Activated CD4-positive, alpha-beta T cell treated with anti-CD3 and anti-CD28 coated beads for 36 hours (primary cell): ENCODE measurements around the gene KRTAP4-8. TPM values are rescaled to one million over a fixed set of nuclear protein-coding genes. Genes with fewer than 3 reads are reported as not detected.
"Not testable (repeated sequence)": the region's sequence is repeated elsewhere in the genome, so short reads cannot be mapped to it uniquely, and the experiment has no call there.

Experiments
- ATAC-seq: fragments of 200-7000 bp; cut with Tn5 transposase; one replicate; pipeline ENCODE4 v1.10.0; 2021; ENCODE audit warnings: mild to moderate bottlenecking, moderate library complexity
- CTCF ChIA-PET: fragments of 350-600 bp; sonication (Branson Sonifier 250); formaldehyde crosslinking; loops from one replicate; lab custom pipeline; 2021; ENCODE audit warnings: antibody characterized with exemption; lab: Charles Lee
- POLR2A ChIA-PET: fragments of 350-600 bp; sonication (Branson Sonifier 250); formaldehyde crosslinking; loops from one replicate; lab custom pipeline; 2021; ENCODE audit warnings: antibody characterized with exemption, inconsistent platforms; lab: Charles Lee
- DNase-seq: peaks from one replicate; pipeline ENCODE4 v3.0.0-alpha.2; 2020
- H3K27ac Mint-ChIP-seq: one replicate; pipeline ENCODE4 v1.8.0; 2021; ENCODE audit warnings: mixed read lengths
- H3K27me3 Mint-ChIP-seq: one replicate; pipeline ENCODE4 v1.8.0; 2021; ENCODE audit warnings: mixed read lengths
- H3K36me3 Mint-ChIP-seq: one replicate; pipeline ENCODE4 v1.8.0; 2021; ENCODE audit warnings: low read depth, mixed read lengths
- H3K4me1 Mint-ChIP-seq: one replicate; pipeline ENCODE4 v1.8.0; 2021; ENCODE audit warnings: mixed read lengths
- H3K4me3 Mint-ChIP-seq: one replicate; pipeline ENCODE4 v1.8.0; 2021; ENCODE audit warnings: mild to moderate bottlenecking, moderate library complexity, mixed read lengths
- H3K9me3 Mint-ChIP-seq: one replicate; pipeline ENCODE4 v1.8.0; 2021; ENCODE audit warnings: low read depth, mixed read lengths
- intact Hi-C, 2 experiments: fragments of 100-400 bp; cut with DNase I in 1 of 2; cut with micrococcal nuclease in 1 of 2; formaldehyde crosslinking; loops; one replicate each; pipeline versions ENCODE4 v1.14.2 to v1.15.1; 2022 to 2024; cut with DNase I, micrococcal nuclease
- total RNA-seq, 2 experiments: library from RNA; stranded (reverse); gene quantifications; one replicate each; pipeline ENCODE4 v1.2.3, GENCODE V29; 2021

Gene KRTAP4-8
- not detected for total RNA-seq

- intact Hi-C loops = no loop called here
- Mint-ChIP-seq H3K4me1 (peaks cover 8% of the 10 kb centered on the region), H3K9me3 (peaks cover under 1% of the 10 kb centered on the region), H3K27me3 (peaks cover 8% of the 10 kb centered on the region), H3K27ac (no peak within 1 kb of the TSS), H3K4me3 (no peak within 1 kb of the TSS), H3K36me3 (no peaks in the 10 kb centered on the region)
- ChIA-PET POLR2A (no interaction called here), CTCF (no interaction called here)
- ATAC-seq (no peak), DNase-seq (no peak)
Observed at GRCh38 chr17:41098042-41098441, at the start of gene KRTAP4-8. Gene KRTAP4-8 (minus strand): TSS chr17:41098142. CDS start chr17:41098084, 58 bp downstream.

DNA sequence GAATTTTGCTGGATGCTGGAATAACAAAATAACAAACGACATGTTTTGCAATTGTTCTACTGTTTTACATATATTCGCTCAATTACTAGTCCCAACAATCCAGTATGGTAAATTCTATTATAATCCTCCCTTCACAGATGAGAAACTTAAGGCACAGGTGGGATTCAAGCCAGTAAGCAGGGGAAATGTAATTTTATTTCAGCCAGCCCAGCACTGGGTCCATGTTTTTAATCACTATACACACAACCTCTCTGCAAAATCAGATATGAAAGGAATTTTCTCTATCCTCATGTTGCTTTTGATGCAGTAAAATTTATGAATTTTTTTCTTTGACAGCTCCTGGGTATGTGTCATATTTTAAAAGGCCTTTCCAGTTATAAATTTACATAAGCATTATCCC lies 47.3 kb upstream of the KRTAP4-8 start:
- ATAC-seq (no peak), DNase-seq (no peak)
- Mint-ChIP-seq H3K27me3 (peaks cover 3% of the 10 kb centered on the region), H3K4me3 (no peak overlapping the region), H3K27ac (no peak overlapping the region), H3K9me3 (peaks cover 17% of the 10 kb centered on the region), H3K36me3 (peaks cover 2% of the 10 kb centered on the region), H3K4me1 (no peaks in the 10 kb centered on the region)
- POLR2A ChIA-PET = no interaction called here
- intact Hi-C loops = no loop called here
- CTCF ChIA-PET = interaction anchor here (1.1 kb wide), 1 partner anchor 38 kb away, joined by 3 read pairs; no protein-coding TSS in a partner anchor

GRCh38 chr17:41144846-41145245 lies 46.9 kb upstream of the KRTAP4-8 start:
- CTCF ChIA-PET = no interaction called here
- no peak overlapping the region for H3K27ac Mint-ChIP-seq

GRCh38 chr17:41141361-41141760 lies 43.4 kb upstream of the KRTAP4-8 start:
- Mint-ChIP-seq H3K27me3 (peaks cover 2% of the 10 kb centered on the region), H3K4me1 (no peaks in the 10 kb centered on the region), H3K4me3 (no peak overlapping the region), H3K36me3 (peaks cover 2% of the 10 kb centered on the region), H3K27ac (no peak overlapping the region), H3K9me3 (peaks cover 20% of the 10 kb centered on the region)
- no peak for ATAC-seq
- DNase-seq = no peak
- ChIA-PET POLR2A (interaction anchor here (0.9 kb wide), 1 partner anchor 12 kb away, joined by 3 read pairs; no protein-coding TSS in a partner anchor), CTCF (interaction anchor here (0.8 to 1.1 kb wide), 2 partner anchors 181 to 524 kb away, joined by 3 read pairs; no protein-coding TSS in a partner anchor)
- intact Hi-C loops = loop anchor here in 1 of 2 experiments (2.0 kb wide), 1 partner anchor 57 kb away; the partner anchor contains the start of gene KRTAP4-7

More at GRCh38 chr17:41144846-41145245, 46.9 kb upstream of the KRTAP4-8 start:
- Mint-ChIP-seq H3K4me1 (no peaks in the 10 kb centered on the region), H3K27me3 (peaks cover 3% of the 10 kb centered on the region), H3K36me3 (peaks cover 2% of the 10 kb centered on the region), H3K4me3 (no peak overlapping the region), H3K9me3 (peaks cover 17% of the 10 kb centered on the region)
- no peak for DNase-seq
- POLR2A ChIA-PET = no interaction called here
- intact Hi-C loops = no loop called here
- ATAC-seq = no peak

- intact Hi-C loops = loop anchor here in 1 of 2 experiments (2.0 kb wide), 1 partner anchor 56 kb away; the partner anchor contains the start of gene KRTAP4-7
- ATAC-seq = no peak
- no peak within 1 kb of the TSS for H3K27ac Mint-ChIP-seq
Observed at GRCh38 chr17:41140360-41141131, 42.6 kb upstream of the KRTAP4-8 start, which contains the start of gene KRTAP4-6. Gene KRTAP4-6 (minus strand): TSS chr17:41140544. CDS start chr17:41140487, 57 bp downstream.

DNA sequence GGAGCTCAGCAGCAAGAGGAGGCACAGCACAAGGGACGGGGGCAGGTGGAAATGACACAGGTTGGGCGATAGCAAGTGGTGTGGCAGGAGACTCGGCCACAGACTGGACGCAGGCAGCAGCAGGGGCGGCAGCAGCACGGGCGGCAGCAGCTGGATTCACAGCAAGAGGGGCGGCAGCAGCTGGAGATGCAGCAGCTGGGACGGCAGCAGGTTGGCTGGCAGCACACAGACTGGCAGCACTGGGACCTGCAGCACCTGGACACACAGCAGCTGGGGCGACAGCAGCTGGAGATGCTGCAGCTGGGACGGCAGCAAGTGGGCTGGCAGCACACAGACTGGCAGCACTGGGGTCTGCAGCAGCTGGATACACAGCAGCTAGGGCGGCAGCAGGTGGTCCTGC lies 41.9 kb upstream of the KRTAP4-8 start:
- DNase-seq, H3K27me3 Mint-ChIP-seq, H3K4me1 Mint-ChIP-seq, H3K36me3 Mint-ChIP-seq, H3K27ac Mint-ChIP-seq, POLR2A ChIA-PET, ATAC-seq, H3K4me3 Mint-ChIP-seq, CTCF ChIA-PET: not testable (repeated sequence)
- H3K9me3 Mint-ChIP-seq = peaks cover 20% of the 10 kb centered on the region
- intact Hi-C loops = loop anchor here in 1 of 2 experiments (2.0 kb wide), 1 partner anchor 55 kb away; the partner anchor contains the start of gene KRTAP4-7

More at GRCh38 chr17:41140360-41141131, 42.6 kb upstream of the KRTAP4-8 start, which contains the start of gene KRTAP4-6:
- Mint-ChIP-seq H3K4me1 (no peaks in the 10 kb centered on the region), H3K4me3 (no peak within 1 kb of the TSS), H3K27me3 (peaks cover 2% of the 10 kb centered on the region), H3K36me3 (peaks cover 2% of the 10 kb centered on the region), H3K9me3 (peaks cover 20% of the 10 kb centered on the region)
- POLR2A ChIA-PET = interaction anchor here (0.9 kb wide), 1 partner anchor 11 kb away, joined by 3 read pairs; no protein-coding TSS in a partner anchor
- CTCF ChIA-PET = no interaction called here
- no peak for DNase-seq

DNA sequence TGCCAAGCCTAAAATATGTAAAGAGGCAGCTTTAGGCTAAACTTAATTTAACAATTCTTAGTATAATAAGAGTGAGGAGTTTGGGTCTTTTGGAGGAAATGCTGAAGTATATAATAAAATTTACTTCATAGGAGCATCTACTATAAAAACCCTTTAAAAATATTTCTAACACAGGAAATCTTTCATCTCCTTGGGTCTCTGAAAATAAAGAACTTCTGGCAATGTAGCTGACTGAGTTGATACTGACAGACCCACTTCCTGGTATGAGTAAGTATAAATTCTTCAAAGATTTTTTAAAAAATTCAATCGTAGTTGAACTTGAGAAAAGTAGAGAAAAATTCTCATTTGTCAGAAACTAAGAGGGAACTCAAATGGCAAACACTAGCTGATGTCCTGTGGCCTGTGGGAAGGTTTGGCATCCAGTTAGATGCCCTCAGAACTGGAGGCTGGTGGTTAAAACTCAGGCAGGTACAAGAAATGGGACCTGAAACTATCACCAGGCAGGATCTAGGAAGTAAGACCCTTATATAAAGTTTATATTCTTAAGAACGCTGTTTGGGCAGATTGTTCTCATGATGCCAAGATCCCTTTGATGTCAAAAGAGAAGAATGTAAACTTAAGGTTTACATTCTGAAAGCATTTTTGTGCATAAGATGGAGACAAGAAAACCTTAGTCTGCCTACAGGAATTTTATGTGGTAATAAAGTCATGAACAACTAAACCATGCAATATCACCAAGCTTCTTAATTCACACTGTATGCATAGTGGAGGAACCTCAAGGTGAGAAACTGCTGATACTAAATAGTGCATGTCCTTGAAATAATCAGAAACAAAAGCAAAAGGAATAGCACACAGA lies 36.2 kb upstream of the KRTAP4-8 start:
- no peaks in the 10 kb centered on the region for H3K9me3 Mint-ChIP-seq
- no peak overlapping the region for H3K4me3 Mint-ChIP-seq
- no peaks in the 10 kb centered on the region for H3K27me3 Mint-ChIP-seq
- ATAC-seq = no peak
- ChIA-PET POLR2A (interaction anchor here (0.7 kb wide), 1 partner anchor 617 kb away, joined by 4 read pairs; no protein-coding TSS in a partner anchor), CTCF (interaction anchor here (0.5 to 1.8 kb wide), 3 partner anchors 17 to 692 kb away, joined by 3 to 8 read pairs (median 3); no protein-coding TSS in a partner anchor)
- intact Hi-C loops = no loop called here
- DNase-seq = no peak
- H3K4me1 Mint-ChIP-seq = peaks cover 26% of the 10 kb centered on the region
- no peaks in the 10 kb centered on the region for H3K36me3 Mint-ChIP-seq
- H3K27ac Mint-ChIP-seq = no peak overlapping the region

DNA sequence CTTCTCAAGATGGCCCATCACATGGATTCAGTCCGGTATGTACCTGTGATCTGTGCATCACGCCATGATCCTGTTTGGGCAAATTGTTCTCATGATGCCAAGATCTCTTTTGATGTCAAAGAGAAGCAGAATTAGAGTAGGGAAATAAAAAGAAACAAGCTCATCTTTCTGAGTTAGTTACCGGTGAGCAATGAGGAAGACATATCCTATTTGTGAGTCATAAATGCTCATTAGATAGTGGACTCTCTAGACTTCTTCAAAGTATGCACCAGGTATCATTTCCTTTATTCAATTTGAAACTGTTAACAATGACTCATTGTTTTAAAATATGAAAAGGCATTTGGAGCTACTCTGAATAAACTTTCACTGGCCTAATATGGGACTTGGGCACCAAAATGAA lies 34.0 kb upstream of the KRTAP4-8 start:
- intact Hi-C loops = no loop called here
- no peak for ATAC-seq
- no peak overlapping the region for H3K4me3 Mint-ChIP-seq
- DNase-seq = no peak
- CTCF ChIA-PET = interaction anchor here (0.7 kb wide), 1 partner anchor 517 kb away, joined by 4 read pairs; no protein-coding TSS in a partner anchor
- H3K27ac Mint-ChIP-seq = no peak overlapping the region
- H3K9me3 Mint-ChIP-seq = no peaks in the 10 kb centered on the region
- H3K36me3 Mint-ChIP-seq = no peaks in the 10 kb centered on the region
- no peaks in the 10 kb centered on the region for H3K27me3 Mint-ChIP-seq
- POLR2A ChIA-PET = no interaction called here
- peaks cover 26% of the 10 kb centered on the region for H3K4me1 Mint-ChIP-seq

GRCh38 chr17:41127371-41127770 lies 29.4 kb upstream of the KRTAP4-8 start:
- Mint-ChIP-seq H3K9me3 (no peaks in the 10 kb centered on the region), H3K4me1 (peaks cover 50% of the 10 kb centered on the region)
- CTCF ChIA-PET = interaction anchor here (0.6 to 0.7 kb wide), 2 partner anchors 163 to 271 kb away, joined by 3 read pairs; no protein-coding TSS in a partner anchor

GRCh38 chr17:41126412-41126811 lies 28.5 kb upstream of the KRTAP4-8 start:
- Mint-ChIP-seq H3K9me3 (no peaks in the 10 kb centered on the region), H3K27me3 (no peaks in the 10 kb centered on the region), H3K36me3 (no peaks in the 10 kb centered on the region), H3K4me1 (peaks cover 45% of the 10 kb centered on the region), H3K4me3 (no peak overlapping the region), H3K27ac (no peak overlapping the region)
- intact Hi-C loops = loop anchor here in 1 of 2 experiments (5.0 kb wide), 1 partner anchor 211 kb away; no protein-coding TSS in a partner anchor
- ChIA-PET CTCF (no interaction called here), POLR2A (no interaction called here)
- DNase-seq = no peak
- ATAC-seq = no peak

More at GRCh38 chr17:41127371-41127770, 29.4 kb upstream of the KRTAP4-8 start:
- intact Hi-C loops = loop anchor here in 1 of 2 experiments (5.0 kb wide), 1 partner anchor 210 kb away; no protein-coding TSS in a partner anchor
- H3K4me3 Mint-ChIP-seq = no peak overlapping the region
- no peak for ATAC-seq
- H3K27me3 Mint-ChIP-seq = no peaks in the 10 kb centered on the region
- no peaks in the 10 kb centered on the region for H3K36me3 Mint-ChIP-seq
- no peak overlapping the region for H3K27ac Mint-ChIP-seq
- POLR2A ChIA-PET = no interaction called here
- DNase-seq = no peak
